GM19438 (cell line): Measurements from ENCODE around the gene FGD3.

Experiments
- ATAC-seq: cut with Tn5 transposase; IDR thresholded peaks from one replicate; pipeline ENCODE4 v1.9.1; 2021; ENCODE audit warnings: low read depth; ENCODE audit not compliant: unreplicated experiment

Gene FGD3

DNA sequence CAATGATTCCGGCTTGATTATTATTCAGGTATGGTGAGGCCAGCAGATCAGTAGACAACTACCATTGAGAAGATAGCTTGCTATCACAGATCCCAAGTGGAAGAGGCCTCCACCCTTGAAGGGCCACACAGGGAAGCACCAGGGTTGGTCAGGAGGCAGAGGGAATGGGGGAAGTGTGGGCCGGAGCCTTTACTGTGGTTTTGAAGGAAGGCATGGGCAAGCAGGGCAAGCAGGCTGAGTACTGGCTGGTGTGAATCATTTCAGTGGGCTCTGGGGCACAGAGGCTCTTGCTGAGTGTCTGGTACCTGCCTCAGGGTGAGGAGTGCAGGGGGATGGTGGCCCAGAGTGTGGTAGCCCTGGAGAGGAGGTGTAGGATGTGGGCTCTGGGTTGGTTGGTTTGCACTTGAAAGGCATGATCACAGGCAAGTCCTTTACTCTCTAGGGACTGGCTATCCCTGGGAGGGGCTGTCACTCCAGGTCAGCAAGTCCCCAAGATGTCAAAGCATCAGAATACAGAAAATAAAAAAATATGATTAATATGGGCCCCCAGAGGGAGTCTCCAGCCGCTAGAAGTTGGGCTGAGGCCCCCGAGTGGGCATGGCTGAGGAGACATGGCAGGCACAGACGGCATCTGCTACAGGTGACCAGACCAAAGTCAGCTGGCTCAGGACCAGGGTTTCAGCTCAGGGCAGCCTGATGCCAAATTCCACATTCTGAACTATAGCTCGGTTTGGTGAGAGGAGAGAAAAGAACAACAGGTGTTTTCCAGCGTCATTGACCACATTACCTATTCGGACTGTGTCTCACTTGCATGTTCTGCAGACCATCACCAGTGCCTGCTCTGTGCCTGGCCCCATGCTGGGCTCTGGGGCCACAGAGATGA lies 101.5 kb downstream of the FGD3 start:
- ATAC-seq, result no peak

DNA sequence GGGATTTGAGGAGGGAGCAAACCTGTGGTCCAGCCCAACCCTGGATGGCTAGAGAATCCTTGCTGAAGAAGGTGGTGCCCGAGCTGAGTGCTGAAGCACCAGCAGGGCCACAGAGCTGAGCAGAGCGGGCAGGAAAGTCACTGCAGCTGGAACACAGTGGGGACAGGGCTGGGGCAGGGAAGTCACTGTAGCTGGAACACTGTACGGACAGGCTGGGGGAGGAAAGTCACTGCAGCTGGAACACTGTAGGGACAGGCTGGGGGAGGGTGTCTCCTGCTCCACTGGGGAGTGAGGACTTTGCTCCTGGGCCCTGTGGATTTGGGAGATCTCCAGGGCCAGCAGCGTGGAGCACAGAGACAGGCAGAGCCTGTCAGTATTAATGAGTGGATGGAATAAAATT lies 102.2 kb downstream of the FGD3 start:
- no peak for ATAC-seq

DNA sequence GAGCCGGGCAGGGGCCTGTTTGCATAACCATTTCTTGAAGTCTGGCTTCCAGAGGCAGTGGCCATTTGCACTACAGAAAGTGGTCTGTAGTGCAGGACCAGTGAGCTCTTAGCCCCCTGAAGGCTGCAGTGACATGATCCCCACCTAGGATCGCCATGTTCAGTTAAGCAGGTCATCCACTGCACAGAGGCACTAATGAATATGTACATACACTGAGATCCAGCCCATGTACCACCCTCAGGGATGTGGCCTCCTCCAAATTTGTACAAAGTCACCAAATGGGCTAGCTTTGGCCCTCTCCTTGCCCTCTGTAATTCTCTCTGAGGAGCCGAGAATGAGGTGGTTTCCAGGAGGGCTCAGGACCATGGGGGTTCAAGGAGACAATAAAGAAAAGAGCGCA lies 102.9 kb downstream of the FGD3 start:
- no peak for ATAC-seq

DNA sequence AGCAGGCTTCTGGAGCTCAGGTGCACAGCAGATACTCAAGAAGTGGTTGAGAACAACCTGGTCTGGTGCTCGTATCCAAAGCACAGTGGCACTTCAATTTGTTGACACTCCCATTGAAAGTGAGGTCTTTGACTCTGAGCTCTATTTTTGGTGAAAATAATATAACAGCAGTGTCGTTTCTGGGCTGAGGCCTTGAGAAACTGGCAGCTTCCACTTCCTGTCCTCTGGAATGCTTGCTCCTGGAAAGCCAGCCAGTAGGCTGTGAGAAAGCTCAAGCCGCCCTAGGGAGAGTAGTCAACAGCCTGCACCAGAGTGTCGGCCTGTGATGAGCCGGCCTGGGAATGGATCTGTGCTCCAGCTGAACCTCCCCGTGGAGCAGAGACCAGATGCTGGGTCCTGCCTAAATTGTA lies 104.4 kb downstream of the FGD3 start:
- ATAC-seq, result no peak

DNA sequence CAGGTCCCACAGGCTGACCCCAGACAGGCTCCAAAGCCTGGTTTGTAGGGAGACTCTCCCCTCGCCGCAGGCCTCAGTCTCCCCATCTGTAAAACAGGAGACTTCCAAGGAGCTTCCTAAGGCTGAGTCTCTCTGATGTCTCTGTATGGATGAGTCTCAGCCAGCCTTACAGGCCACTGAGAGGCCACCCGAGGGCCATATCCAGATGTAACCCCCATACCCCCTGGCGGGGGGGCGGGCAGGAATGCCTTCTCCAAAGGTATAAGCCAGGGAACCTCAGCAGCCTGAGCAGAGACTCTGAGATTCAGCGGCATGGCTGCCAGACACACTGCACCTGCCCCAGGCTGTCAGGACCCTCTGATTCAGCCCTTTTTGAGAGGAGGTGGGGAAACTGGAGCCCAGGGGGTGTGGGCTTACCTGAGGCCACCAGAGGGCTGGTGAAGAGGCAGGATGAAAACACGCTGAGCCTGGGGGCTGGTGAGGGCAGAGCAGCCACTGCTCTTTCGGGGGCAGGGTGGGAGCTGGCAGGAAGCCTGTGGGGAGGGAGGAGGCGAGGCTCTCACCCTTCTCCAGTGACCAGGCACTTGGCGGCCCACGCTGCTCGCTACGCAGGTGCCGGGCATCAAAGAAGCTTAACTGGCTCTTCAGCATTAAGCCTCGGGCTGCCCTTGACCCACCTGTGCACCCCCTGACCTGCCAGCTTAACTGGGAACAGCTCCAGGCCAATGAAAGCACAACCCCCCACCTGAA lies 105.6 kb downstream of the FGD3 start:
- ATAC-seq, result no peak

DNA sequence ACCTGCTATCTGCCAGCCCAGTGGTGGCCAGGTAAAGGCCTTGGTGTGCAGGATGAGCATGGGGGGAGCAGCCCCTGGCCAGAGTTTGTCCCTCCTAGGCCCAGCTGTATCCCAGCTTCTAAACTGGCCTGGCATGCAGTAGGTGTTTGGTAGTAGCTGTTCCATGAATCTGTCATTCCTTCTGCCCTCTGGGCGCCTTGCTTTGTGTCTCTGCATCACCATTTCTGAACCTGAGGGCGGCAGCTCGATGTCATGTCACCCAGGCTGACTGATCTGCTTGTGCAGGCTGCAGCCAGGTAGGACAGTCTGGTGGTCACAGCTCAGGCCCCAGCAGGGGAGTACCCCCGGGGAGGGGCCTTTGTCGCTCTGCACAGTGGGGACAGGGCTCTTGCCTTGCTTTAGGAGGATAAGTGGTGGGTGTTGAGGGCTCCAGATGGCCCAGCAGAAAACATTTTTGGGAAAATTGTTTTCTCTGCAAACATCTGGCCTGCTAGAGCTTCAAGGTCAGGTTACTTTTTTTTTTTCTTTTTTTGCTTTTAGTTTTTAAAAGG lies 106.5 kb downstream of the FGD3 start:
- no peak for ATAC-seq

DNA sequence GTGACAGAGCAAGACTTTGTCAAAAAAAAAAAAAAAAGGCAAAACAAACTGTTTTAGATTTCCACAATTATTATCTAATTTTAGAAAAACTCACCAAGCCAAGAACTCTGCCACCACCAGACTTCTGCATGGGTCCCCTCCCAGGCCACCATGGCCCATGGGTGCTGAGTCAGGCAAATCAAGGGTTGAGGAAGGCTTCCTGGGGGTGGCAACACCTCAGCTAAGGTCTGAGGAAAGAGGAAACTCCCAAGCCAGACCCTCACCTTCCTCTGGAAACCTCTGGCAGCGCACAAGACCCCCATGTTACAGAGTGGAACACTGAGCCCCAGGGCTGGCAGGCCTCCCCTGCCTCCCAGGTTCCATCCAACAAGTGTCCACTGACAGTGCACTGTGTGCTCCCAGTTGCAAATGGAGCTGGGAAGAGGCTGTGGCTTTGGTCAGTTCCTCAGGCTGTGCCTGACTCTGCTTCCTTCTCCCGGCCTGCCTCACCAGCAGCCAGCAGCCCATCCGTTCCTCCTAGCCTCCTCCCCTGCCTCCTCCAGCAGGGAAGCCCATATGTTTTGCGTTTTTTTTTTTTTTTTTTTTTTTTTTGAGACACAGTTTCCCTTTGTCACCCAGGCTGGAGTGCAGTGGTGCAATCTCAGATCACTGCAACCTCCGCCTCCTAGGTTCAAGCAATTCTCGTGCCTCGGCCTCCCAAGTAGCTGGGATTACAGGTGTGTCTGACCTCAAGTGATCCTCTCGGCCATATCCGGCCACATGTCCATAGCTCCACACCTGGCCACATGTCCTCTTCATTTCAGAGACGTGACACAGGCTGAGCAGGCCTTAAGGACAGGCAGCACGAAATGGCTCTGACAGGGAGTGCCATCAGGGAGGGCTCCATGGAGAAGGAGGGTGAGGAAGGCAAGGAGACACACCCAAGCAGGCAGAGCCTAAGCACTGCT lies 107.7 kb downstream of the FGD3 start:
- ATAC-seq, result no peak

DNA sequence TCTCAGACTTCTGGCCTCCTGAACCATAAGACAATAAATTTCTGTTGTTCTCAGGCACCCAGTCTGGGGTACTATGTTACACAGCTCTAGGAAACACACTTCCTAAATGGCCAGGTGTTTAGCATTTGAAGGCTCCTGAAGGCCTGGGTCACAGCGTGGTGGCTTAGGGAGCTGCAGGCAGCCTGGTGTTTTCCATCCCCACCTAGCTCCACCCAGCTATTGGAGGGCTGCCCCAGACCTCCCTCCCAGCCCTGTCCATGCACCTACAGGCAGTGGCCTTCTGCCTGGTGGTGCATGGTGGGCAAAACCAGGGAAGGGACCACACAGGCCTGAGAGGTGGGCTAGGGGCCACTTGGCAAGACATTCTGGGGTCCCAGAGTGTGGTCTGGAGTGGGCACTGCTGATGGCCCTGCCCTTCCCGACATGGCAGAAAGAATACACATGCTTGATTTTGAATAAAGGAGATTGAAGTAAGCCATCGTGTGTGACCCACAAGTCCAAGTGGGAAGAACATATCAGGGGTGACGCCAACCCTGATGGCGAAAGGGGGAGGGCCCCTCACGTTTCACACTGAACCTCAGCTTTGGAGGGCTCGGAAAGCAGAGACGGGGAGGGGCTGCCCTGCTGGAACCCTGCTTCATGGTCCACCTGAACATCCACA lies 109.8 kb downstream of the FGD3 start:
- no peak for ATAC-seq

DNA sequence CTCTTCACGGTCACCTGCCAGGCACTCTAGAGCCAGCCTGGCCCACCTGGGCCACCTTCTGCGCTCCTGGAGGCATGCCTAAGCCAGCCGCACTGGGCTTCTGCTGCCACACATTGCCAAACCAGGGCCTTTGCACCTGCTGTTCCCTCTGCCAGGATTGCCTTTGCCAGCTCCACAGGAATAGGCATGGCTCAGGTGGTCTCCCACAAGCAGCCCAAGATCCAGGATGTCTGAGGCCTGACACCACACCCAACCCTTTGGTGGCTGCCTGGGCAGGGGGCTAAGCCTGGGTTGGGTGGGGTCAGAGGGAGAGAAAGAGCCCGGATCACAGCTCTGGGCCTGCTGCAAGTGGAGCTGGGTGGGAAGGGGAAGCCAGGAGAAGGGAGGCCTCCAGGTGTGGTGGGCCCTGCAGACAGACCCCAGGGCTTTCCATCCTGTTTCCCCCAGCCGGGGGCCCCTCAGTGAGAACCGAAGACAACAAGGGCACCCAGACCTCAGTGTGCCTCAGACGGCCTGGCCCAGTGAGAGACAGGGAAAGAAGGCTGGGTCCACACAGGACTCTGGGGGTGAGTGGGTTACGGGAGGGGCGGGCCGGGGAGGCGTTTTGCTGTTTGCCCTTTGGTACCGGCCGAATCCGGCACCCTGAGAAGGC lies 110.5 kb downstream of the FGD3 start:
- ATAC-seq, result peak; percentile 19

DNA sequence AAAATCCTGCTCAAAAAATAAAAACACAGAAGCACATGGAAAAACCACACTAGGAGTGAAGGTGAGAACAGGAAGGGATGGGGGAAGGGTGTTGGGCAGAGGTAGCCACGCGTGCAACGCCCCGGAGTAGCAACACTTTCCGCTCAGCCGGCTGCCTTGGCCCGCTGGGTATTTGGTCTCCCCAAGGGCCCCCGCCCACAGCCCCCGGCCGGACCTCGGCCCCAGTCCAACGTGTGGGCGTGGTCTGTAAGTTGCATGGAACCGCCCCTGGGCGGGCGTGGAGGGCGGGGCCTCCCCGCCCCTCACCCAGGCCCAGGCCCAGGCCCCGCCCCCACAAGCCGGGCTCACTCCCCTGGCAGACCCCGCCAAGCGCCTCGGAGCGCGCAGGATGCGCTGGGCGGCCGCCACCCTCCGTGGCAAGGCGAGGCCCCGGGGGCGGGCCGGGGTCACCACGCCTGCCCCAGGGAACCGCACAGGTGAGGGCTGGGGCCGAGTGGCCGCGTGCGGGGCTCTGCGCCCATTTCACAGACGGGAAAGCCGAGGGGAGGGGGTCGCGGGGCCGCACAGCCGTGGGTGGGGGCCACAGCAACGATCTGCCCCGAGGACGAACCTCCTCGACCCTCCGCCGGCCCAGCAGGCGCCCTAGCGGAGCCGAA lies 111.2 kb downstream of the FGD3 start, which contains the start of gene SUSD3:
Gene SUSD3 (plus strand): TSS at position 347 of the 656 bp plus-strand sequence. CDS start 42 bp downstream, at position 389.
- peak; percentile 41 for ATAC-seq

DNA sequence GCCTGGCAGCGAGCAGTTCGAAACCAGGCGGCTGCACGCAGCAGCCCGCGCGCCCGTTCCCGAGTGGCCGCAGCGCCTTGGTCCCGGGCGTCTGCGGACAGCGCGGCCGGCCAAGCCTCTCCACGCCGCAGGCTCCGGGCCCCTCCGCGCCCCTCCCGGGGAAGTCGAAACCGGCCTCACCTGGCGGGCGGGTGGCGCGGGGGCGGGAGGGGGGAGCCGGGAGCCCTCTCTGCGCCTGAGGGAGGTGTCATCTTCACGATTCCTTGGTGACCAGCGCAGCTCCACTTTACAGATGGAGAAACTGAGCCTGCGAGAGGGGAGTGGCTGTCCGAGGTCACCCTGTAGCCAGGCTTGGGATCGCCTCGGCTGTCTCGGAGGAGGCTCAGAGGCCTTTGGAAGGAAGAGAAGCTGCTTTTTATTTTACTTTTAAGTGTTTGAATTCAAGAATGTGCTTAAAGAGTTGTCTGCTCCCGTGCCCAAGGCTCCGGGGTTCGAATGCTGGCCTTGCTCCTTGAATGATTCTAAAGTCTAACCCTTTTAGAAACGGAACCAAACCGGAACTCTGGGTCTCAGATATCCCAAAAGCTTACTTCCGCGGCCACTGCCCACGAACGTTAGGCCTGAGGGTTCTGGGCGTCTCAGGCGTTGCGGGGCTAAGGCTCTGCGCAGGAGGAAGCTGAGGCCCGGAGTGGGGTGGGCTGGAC lies 111.8 kb downstream of the FGD3 start:
- no peak for ATAC-seq

DNA sequence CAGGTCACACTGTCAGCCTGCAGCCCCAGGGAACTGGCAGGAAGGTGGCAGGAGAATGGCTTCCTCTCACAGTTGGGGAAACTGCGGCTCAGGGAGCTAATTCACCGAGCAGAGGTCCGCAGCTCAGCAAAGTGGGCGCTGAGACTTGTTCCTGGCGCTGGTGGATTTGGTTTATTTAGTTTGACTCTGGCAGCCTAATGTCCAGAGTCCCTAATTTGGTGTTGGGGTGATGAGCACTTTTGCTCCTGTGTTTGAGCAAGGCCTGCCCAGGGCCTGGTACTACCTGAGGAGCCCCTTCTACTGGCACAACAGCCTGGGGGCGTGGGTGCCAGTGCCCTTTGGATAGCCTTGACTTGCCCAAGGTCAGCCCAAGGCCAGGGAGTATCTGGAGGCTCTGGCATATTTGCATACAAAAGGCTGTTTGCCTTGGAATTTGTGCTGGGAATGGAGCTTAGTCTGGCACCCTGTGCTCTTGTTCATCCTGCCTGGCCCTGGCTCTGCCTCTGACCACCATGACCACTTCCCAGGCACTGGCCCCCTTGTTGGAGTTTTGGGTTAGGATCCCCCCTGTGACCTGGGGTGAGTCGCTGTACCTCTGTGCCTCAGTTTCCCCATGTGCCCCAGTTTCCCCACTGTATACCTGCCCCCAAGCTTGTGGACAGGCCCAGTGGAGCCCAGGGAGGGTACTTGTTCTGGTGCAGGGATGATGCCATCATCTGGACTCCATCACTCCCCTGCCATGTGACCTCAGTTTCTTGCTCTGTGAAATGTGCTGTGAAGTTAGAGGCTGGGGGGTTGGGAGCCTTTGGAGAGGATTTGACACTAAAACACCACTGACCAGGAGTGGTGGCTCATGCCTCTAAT lies 112.6 kb downstream of the FGD3 start:
- ATAC-seq, result no peak

DNA sequence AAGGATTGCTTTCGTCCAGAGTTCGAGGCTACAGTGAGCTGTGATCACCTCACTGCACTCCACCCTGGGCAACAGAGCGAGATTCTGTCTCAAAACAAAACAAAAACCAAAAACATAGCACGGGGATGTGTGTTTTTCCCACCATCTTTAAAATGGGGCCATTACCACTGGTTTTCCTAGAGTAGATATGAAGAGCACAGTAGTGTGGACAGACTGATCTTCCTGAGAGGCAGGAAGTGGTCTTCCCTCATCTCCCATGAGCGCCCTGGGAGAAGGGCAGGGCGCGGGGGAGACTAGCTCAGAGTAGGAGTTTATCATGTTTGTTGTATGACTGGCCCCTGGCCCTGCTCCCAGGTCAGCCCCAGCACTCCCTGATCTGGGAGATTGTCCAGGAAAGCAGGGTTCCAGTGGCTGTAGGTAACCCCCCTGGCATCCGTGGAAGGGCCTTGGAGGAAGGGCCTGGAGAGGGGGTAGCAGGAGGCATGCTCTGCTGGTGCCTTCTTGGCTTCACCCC lies 113.5 kb downstream of the FGD3 start:
- ATAC-seq, result no peak

DNA sequence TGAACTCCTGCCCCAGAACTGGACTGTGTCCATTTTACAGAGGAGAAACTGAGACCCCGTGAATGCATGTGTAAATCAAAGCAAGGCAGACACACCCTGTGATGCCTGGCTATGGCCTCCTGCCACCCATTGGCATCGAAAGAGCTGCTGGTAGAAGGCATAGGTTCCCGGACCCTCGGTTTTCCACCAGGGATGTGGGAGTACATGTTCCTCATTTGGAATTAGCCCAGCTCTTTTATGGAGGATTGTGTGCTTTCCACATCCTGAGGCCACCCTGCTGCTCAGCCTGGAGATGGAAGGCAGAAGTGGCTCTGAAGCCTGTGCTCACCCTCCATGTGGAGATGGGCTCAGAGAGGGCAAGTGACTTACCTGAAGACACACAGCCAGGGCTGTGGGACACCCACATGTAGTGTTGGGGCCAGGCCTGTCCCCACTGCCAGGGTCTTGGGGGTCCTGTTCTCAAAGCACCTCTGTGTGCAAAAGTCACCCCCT lies 114.0 kb downstream of the FGD3 start:
- ATAC-seq, result no peak

DNA sequence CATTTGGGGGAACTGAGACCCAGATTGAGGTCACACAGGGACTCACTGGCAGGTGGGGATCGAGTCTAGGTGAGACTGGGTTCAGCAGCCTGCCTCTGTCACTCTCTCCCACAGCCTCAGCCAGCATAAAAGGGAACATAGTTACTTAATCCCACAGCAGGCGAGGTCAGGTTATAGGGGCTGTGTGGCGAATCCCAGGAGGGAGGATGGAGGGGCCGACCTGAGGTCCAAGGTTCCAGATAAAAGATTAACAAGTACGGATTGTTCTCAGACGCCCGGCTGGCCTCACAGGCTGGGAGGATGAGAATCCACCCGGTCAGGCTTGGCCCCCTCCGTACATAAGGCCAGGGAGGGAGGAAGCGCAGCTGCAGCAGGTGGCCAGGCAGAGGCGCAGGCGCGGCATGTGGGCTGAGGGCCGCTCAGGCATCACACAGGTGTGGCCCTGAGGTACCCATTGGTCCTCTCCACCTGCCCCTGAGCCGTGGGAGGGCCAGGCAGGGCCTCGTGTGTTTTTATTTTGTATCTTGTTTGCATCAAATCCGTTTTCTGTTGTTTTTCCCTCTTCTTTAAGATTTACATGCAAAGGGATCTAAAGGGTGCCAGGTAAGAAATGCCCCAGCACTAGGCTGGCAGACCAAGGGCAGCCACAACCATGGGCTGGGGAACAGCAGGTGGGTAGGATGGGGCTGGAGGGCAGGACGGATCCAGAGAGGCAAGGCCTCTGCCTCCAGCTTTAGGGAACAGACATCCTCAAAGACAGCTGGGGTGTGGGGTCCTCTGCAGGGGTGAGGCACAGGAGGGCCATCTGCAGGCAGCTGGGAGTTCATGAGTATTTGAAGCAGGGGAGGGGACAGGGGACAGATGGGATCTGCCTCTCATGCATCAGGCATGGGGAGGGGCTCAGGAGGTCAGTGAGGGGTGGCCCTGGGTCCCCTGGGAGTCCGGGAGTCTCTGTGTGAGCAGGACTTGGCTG lies 114.8 kb downstream of the FGD3 start:
- peak; percentile 29 for ATAC-seq
